Panc1 (cell line): ENCODE results near the gene RAB3B.

ENCODE experiments used
- POLR2AphosphoS5 ChIP-seq: IDR thresholded peaks from 2 replicates; pipeline ENCODE4 v1.6.1; 2012; ENCODE audit warnings: mild to moderate bottlenecking, low read depth, low read length, moderate library complexity
- TCF7L2 ChIP-seq: IDR thresholded peaks from 2 replicates; pipeline ENCODE4 v1.6.1; 2011; ENCODE audit warnings: mild to moderate bottlenecking, low read depth, low read length, inconsistent platforms
- TF ChIP-seq, protein P1 (sequence below): fragments of 450-650 bp; IDR thresholded peaks from 2 replicates; pipeline ENCODE4 v1.5.1; 2017; ENCODE audit warnings: mild to moderate bottlenecking
- TF ChIP-seq, protein P2 (sequence below), 2 experiments: IDR thresholded peaks; 2 replicates each; pipeline ENCODE4 v1.6.1; 2011 to 2012; ENCODE audit warnings: low read depth in 2 of 2, control low read depth in 1 of 2, low read length in 1 of 2, mild to moderate bottlenecking in 1 of 2, moderate library complexity in 1 of 2; ENCODE audit not compliant: insufficient read depth in 1 of 2

DNA sequence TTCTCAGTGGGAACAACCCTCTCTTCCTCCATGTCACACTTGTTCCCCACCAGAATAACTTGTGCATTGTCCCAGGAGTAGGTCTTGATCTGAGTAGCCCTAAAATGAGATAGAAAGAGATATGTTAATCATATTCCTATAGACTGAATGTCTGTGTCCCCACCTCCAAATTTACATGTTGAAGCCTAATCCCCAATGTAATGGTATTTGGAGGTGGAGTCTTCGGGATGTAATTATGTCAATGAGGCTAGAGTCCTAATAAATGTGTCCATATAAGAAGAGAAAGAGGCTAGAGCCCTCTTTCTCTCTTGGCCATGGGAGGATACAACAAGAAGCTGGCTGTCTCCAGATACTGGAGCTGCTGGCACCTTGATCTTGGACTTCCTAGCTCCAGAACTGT, 57.2 kb downstream of the RAB3B start:
- TF ChIP-seq, protein P1, sequence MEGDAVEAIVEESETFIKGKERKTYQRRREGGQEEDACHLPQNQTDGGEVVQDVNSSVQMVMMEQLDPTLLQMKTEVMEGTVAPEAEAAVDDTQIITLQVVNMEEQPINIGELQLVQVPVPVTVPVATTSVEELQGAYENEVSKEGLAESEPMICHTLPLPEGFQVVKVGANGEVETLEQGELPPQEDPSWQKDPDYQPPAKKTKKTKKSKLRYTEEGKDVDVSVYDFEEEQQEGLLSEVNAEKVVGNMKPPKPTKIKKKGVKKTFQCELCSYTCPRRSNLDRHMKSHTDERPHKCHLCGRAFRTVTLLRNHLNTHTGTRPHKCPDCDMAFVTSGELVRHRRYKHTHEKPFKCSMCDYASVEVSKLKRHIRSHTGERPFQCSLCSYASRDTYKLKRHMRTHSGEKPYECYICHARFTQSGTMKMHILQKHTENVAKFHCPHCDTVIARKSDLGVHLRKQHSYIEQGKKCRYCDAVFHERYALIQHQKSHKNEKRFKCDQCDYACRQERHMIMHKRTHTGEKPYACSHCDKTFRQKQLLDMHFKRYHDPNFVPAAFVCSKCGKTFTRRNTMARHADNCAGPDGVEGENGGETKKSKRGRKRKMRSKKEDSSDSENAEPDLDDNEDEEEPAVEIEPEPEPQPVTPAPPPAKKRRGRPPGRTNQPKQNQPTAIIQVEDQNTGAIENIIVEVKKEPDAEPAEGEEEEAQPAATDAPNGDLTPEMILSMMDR = no peak
- TF ChIP-seq POLR2AphosphoS5 = no peak
- TF ChIP-seq, protein P2, sequence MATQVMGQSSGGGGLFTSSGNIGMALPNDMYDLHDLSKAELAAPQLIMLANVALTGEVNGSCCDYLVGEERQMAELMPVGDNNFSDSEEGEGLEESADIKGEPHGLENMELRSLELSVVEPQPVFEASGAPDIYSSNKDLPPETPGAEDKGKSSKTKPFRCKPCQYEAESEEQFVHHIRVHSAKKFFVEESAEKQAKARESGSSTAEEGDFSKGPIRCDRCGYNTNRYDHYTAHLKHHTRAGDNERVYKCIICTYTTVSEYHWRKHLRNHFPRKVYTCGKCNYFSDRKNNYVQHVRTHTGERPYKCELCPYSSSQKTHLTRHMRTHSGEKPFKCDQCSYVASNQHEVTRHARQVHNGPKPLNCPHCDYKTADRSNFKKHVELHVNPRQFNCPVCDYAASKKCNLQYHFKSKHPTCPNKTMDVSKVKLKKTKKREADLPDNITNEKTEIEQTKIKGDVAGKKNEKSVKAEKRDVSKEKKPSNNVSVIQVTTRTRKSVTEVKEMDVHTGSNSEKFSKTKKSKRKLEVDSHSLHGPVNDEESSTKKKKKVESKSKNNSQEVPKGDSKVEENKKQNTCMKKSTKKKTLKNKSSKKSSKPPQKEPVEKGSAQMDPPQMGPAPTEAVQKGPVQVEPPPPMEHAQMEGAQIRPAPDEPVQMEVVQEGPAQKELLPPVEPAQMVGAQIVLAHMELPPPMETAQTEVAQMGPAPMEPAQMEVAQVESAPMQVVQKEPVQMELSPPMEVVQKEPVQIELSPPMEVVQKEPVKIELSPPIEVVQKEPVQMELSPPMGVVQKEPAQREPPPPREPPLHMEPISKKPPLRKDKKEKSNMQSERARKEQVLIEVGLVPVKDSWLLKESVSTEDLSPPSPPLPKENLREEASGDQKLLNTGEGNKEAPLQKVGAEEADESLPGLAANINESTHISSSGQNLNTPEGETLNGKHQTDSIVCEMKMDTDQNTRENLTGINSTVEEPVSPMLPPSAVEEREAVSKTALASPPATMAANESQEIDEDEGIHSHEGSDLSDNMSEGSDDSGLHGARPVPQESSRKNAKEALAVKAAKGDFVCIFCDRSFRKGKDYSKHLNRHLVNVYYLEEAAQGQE (IDR thresholded peaks at IDR 0.05; ENCODE audit: insufficient read depth in 1 of 2, low read depth in 2 of 2, low read length in 1 of 2) = no peak
- TF ChIP-seq TCF7L2 = no peak
